Adrenal gland (tissue), 12 donors: Measurements from ENCODE around the gene DMD. TPM values are rescaled to one million over a fixed set of nuclear protein-coding genes. Genes with fewer than 3 reads are reported as not detected.

Experiments used
- DNase-seq, 7 donors: peaks; one replicate each; pipeline ENCODE4 v3.0.0-alpha.2; 2019 to 2020
- H3K27ac ChIP-seq, 5 donors: fragments of 200-600 bp; sonication (generic) in 4 of 5; 1 replicate in 3 of 5; 2 replicates in 2 of 5; pipeline versions ENCODE4 v1.5.1 to v1.8.0; 2016 to 2020; ENCODE audit warnings: mild to moderate bottlenecking in 1 of 5
- H3K27me3 ChIP-seq: fragments of 200-600 bp; 2 replicates; pipeline ENCODE4 v1.8.0; 2021
- H3K36me3 ChIP-seq, 2 donors: fragments of 200-600 bp; replicated peaks in 1 of 2; 1 replicate in 1 of 2; 2 replicates in 1 of 2; pipeline versions ENCODE4 v1.5.1 to v1.8.0; 2018 to 2022
- H3K4me1 ChIP-seq, 2 donors: fragments of 200-600 bp; replicated peaks in 1 of 2; 1 replicate in 1 of 2; 2 replicates in 1 of 2; pipeline versions ENCODE4 v1.5.1 to v1.8.0; 2018 to 2021
- H3K4me3 ChIP-seq, 4 donors: fragments of 200-600 bp; sonication (generic) in 3 of 4; one replicate each; pipeline ENCODE4 v1.5.1; 2016 to 2018
- H3K9me3 ChIP-seq, 3 donors: fragments of 200-600 bp; sonication (generic) in 1 of 3; replicated peaks in 1 of 3; 1 replicate in 2 of 3; 2 replicates in 1 of 3; pipeline versions ENCODE4 v1.5.1 to v1.8.0; 2016 to 2021
- CTCF ChIP-seq, 6 experiments: fragments of 450-650 bp in 4 of 6; fragments of 200-600 bp in 2 of 6; sonication (generic) in 1 of 6; IDR thresholded peaks; 1 replicate in 5 of 6; 2 replicates in 1 of 6; pipeline versions ENCODE4 v1.5.1 to v1.8.0; 2016 to 2021; ENCODE audit warnings: antibody characterized with exemption in 6 of 6, mild to moderate bottlenecking in 2 of 6, moderate library complexity in 1 of 6
- POLR2A ChIP-seq, 2 donors: fragments of 450-650 bp; IDR thresholded peaks; one replicate each; pipeline ENCODE4 v1.6.1; 2017; ENCODE audit warnings: antibody characterized with exemption in 2 of 2, mild to moderate bottlenecking in 2 of 2, moderate library complexity in 1 of 2
- WGBS, 4 donors: extraction: QIAGEN DNeasy Blood & Tissue Kit in 2 of 4; methylation state at CpG; one replicate each; pipeline versions ENCODE4 v1.1.5 to v1.1.7; 2013 to 2017; 5-methylcytosine and 5-hydroxymethylcytosine counted together
- intact Hi-C, 2 donors: fragments of 100-400 bp; cut with DNase I; formaldehyde crosslinking; loops; one replicate each; pipeline versions ENCODE4 v1.14.1 to v1.15.0; 2022 to 2023
- polyA plus RNA-seq, 3 donors: library from polyadenylated mRNA; stranded (reverse); fragments of 200-250 nt in 2 of 3; fragments of 350-450 nt in 1 of 3; fragmentation: Illumina TruSeq in 1 of 3; extraction: RNeasy Lipid Tissue Mini Kit (QIAGEN cat#74804) in 1 of 3; gene quantifications; one replicate each; pipeline ENCODE4 v1.2.3, GENCODE V29; 2013 to 2014
- total RNA-seq, 9 donors: library from RNA; depleted of rRNA in 4 of 9; stranded (reverse); fragments of >200 nt in 4 of 9; fragments of 120-200 nt in 1 of 9; fragmentation: NEBNext Ultra II Directional in 1 of 9; extraction: Animal tissue kit (Norgen Biotek cat#: 25700) in 1 of 9; gene quantifications; one replicate each; pipeline versions ENCODE4 v1.1.0 to v1.2.4, GENCODE V29; 2013 to 2023
- donor health status: healthy with polysubstance abuse.
- donor health status: Bipolar disorder and iron deficiency.
- donor health status: DM: yes; HTN: yes; CAD: no.
- donor health status: DM: no; HTN: no; CAD: no.
- donor health status: DM: no; HTN: no; CAD: no.
- donor health status: DM: yes; HTN: yes; CAD: no.

The DMD gene
- total and polyA plus RNA-seq, 12 donors, result 14.6 to 89.7 (median 36.2) TPM

GRCh38 chrX:31523884-31524536, 1687.3 kb downstream of the DMD start:
- H3K27me3 ChIP-seq, result no peaks in the 10 kb centered on the region
- intact Hi-C loops, result no loop called here
- no peak overlapping the region for H3K4me3 ChIP-seq
- H3K27ac ChIP-seq, result no peak overlapping the region
- H3K9me3 ChIP-seq, result no peaks in the 10 kb centered on the region
- H3K36me3 ChIP-seq, result no peaks in the 10 kb centered on the region
- no peak for TF ChIP-seq POLR2A (IDR thresholded peaks at IDR 0.05)
- no peak for TF ChIP-seq CTCF (IDR thresholded peaks at IDR 0.05)
- WGBS, 4 donors, result 62 to 84% (median 72%) methylated on average over 7 of the region's 7 CpGs
- DNase-seq, result no peak
- H3K4me1 ChIP-seq, result no peaks in the 10 kb centered on the region

GRCh38 chrX:31522760-31523159, 1688.6 kb downstream of the DMD start:
- Histone ChIP-seq H3K27ac (no peak overlapping the region), H3K27me3 (no peaks in the 10 kb centered on the region), H3K4me1 (no peaks in the 10 kb centered on the region), H3K9me3 (no peaks in the 10 kb centered on the region), H3K4me3 (no peak overlapping the region), H3K36me3 (no peaks in the 10 kb centered on the region)
- 70 to 93% (median 78%) methylated on average over 7 of the region's 7 CpGs for WGBS, 4 donors
- TF ChIP-seq POLR2A (IDR thresholded peaks at IDR 0.05) (no peak), CTCF (IDR thresholded peaks at IDR 0.05) (no peak)
- intact Hi-C loops, result no loop called here
- DNase-seq, result no peak

GRCh38 chrX:31521941-31522340, 1689.4 kb downstream of the DMD start:
- Histone ChIP-seq H3K4me1 (no peaks in the 10 kb centered on the region), H3K9me3 (no peaks in the 10 kb centered on the region), H3K27me3 (no peaks in the 10 kb centered on the region), H3K4me3 (no peak overlapping the region), H3K36me3 (no peaks in the 10 kb centered on the region), H3K27ac (no peak overlapping the region)
- WGBS, 4 donors, result 73 to 80% (median 74%) methylated on average over 3 of the region's 3 CpGs
- TF ChIP-seq CTCF (IDR thresholded peaks at IDR 0.05), result no peak
- no peak for TF ChIP-seq POLR2A (IDR thresholded peaks at IDR 0.05)
- intact Hi-C loops, result no loop called here
- DNase-seq, result no peak

GRCh38 chrX:31516527-31516926, 1694.8 kb downstream of the DMD start:
- Histone ChIP-seq H3K27me3 (no peaks in the 10 kb centered on the region), H3K27ac (no peak overlapping the region), H3K4me1 (no peaks in the 10 kb centered on the region), H3K4me3 (no peak overlapping the region), H3K36me3 (no peaks in the 10 kb centered on the region), H3K9me3 (no peaks in the 10 kb centered on the region)
- intact Hi-C loops, result no loop called here
- no peak for TF ChIP-seq CTCF (IDR thresholded peaks at IDR 0.05)
- no peak for TF ChIP-seq POLR2A (IDR thresholded peaks at IDR 0.05)
- DNase-seq, result no peak
- WGBS, 4 donors, result 66 to 91% (median 85%) methylated on average over 6 of the region's 6 CpGs
